ENCODE results near the gene PRR16. TPM values are rescaled to one million over a fixed set of nuclear protein-coding genes. Genes with fewer than 3 reads are reported as not detected.

Gene PRR16
- total RNA-seq, 4 donors from 2014 or later: 8.3 to 12.1 (median 10.5) TPM

DNA sequence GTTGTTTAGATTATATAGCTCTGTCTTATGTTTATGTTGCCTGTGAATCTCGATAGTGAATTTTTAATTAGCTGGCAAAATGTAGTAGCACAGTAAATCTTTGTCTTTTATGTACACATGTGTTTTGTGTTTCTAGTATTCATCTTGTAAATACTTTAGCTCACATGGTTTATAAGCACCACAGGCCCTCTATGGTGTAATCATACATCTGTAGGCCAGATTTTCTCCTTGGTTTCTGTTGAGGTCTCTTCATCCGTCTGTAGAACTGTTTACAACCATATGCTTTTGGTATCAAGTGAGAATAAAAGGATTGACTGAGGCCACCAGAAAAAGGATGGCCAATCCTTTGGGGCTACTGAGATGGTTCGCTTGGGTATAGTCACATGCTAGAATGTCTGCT, 45.0 kb downstream of the PRR16 start:
- TF ChIP-seq, protein P1, sequence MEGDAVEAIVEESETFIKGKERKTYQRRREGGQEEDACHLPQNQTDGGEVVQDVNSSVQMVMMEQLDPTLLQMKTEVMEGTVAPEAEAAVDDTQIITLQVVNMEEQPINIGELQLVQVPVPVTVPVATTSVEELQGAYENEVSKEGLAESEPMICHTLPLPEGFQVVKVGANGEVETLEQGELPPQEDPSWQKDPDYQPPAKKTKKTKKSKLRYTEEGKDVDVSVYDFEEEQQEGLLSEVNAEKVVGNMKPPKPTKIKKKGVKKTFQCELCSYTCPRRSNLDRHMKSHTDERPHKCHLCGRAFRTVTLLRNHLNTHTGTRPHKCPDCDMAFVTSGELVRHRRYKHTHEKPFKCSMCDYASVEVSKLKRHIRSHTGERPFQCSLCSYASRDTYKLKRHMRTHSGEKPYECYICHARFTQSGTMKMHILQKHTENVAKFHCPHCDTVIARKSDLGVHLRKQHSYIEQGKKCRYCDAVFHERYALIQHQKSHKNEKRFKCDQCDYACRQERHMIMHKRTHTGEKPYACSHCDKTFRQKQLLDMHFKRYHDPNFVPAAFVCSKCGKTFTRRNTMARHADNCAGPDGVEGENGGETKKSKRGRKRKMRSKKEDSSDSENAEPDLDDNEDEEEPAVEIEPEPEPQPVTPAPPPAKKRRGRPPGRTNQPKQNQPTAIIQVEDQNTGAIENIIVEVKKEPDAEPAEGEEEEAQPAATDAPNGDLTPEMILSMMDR (IDR thresholded peaks at IDR 0.05; ENCODE audit: low read depth): no peak

DNA sequence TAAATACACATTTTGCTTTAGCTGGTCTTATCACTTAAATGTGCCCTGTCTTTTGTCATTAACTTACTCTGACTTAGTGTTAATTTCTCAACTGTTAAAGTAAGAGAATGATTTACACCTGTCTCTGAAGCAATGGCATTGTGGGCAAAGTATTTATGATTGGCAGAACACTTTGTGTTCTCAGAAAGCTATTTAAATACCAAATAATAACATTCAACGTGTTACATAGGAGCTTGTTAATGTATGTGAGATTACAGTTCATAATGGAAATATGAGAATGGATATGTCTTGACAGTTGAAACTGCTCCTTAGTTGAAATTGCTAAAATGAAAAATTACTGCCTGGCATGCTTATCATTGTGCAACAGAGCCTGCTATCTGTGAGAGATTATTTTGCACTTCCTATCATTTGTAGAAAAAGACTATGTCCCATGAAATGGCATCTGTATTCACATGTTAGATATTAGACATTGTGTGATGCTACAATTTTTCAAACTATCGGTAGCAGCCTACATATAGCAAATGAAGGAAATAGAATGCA, 46.1 kb downstream of the PRR16 start:
- TF ChIP-seq, protein P1 (IDR thresholded peaks at IDR 0.05; ENCODE audit: low read depth): no peak

DNA sequence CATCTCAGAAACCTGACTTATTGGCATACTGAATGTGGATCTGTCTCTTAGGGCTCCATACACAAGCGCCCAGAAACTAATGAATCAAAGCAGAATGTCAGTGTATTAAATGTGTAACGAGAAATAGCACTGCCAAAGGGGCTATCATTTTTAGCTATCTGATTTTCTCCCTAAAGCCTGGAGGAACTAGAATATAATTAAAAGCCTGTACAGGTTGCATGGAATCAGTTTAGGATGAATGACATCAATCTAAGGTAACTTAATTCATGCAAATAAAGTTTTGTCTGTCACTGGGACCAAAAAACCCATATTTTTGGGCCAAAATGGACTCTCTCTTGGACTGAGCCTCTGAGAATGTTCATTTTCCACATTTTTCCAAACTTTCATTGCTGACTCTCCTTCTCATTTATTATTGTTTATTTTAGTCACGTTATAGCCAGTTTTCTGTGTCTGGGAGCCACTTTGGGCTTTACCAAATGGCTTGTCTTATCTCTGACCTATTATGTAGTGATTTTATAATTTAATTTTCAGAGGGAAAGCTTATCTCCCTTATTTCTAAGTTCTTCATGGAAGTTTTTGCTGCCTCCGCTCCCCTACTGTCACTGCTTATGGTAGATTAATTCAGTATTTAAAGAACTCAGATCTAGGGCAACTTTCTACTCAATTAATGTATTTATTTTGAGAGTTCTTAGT, 47.0 kb downstream of the PRR16 start:
- TF ChIP-seq, protein P1 (IDR thresholded peaks at IDR 0.05; ENCODE audit: low read depth): no peak

DNA sequence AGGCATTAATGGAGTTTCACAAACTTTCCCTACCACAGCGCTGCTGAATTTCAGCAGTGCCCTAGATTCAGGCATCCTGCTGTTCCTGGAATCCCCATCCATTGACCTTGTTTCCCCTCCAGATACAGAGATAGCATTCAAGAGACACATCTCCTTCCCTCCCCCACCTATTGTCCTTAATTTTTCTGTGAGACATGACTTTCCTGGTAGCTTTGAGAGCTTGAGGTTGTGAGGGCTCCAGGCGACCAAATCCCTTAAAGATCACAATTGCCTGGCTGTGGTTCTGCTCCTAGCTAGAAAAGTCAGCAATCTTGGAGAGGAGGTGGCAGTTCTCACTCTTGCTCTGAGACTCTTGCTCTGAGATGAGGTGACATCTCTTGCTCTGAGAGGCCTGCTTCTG, 48.0 kb downstream of the PRR16 start:
- TF ChIP-seq, protein P1 (IDR thresholded peaks at IDR 0.05; ENCODE audit: low read depth): no peak

DNA sequence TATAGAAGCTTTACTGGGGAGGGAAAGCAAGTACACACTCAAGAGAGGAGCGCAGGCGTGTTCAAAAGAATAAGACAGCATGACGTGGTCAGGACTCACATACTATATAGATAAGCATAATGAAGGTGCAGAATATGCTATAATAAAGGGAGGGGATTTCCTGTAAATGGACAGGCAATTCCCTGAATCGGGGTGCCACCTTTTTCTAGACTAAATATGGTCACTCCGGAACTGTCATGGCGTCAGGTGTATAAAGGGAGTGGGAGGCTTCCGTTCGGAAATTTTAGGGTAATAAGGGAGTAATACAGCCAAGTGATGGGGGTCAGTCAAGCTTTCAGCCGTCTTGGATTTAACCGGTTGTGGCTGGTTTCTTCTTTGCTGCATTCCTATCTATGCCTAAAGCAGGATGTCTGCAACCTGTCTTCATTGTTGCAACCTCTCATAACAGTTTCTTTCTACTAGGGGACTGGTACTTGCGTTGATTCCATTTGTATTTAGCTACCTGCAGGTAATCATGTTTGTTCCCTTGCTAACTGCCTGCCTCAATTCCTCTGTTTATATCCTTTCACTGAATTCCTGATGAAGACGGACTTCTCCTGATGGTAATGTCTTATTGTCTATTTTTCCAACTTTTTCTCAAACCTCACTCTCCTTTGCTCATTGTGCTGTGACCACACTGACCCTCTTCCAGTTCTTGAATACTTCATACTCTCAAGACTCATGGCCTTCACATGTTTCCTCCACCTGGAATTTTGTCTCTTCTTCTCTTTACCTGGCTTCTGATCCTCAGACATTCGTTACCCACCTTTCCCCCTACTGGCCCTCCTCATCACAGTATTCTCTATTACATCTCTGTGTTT, 48.9 kb downstream of the PRR16 start:
- TF ChIP-seq, protein P1 (IDR thresholded peaks at IDR 0.05; ENCODE audit: low read depth): no peak

DNA sequence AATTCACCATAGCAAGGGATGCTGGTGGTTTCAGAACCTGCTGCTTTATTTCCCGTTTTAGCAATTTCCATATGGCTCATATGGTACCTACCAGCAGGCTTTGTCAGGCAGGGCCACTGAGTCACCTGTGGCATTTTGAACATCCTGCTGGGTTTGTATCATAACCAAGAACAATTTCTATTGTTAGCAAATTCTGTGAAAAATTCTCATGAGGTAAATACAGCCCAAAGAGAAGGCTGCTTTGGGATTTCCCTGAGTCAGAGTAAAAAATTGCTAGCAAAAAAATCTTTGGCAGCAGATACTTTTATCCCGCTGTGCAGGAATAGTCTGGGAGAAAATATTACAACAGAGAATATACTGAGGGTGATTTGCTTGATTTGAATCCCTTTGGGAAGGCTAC, 52.7 kb downstream of the PRR16 start:
- TF ChIP-seq, protein P1 (IDR thresholded peaks at IDR 0.05; ENCODE audit: low read depth): no peak

DNA sequence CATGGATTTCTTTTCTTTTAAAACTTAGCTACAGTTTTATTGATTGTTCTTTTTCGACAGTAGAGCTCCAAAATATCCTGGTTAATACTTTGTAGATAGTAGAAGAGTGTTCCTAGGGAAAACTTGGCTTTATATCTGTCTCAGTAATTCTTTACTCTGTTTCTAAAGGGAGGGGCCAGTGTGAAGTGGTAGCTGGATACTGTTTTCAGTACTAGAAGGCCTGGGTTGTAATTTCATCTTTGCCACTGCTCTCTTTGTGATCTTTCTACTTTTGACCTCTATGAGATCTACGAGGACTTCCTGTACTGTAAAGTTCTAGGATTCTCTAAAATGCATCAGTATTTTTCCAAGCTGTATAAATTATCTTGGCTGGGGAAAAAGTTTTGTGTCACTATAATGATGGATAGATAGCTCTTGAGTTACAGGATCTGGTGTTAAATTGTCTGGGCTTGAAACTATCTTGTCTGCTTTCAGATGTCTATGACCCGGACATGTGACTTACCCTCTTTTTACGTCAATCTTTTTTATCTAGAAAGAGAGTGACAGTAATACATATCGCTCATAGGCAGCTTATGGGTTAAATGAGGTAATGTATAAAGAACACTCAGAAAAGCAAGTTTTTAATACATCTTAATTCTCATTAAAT, 53.6 kb downstream of the PRR16 start:
- TF ChIP-seq, protein P1 (IDR thresholded peaks at IDR 0.05; ENCODE audit: low read depth): no peak

All from subcutaneous adipose tissue (tissue), 4 donors.